ENCODE measurements around the gene NT5DC3.
"Not testable (repeated sequence)": the region's sequence is repeated elsewhere in the genome, so short reads cannot be mapped to it uniquely, and the experiment has no call there.

Gene NT5DC3

GRCh38 chr12:103830730-103831320 lies 10.2 kb downstream of the NT5DC3 start:
- no peak for DNase-seq

GRCh38 chr12:103830025-103830725 lies 10.9 kb downstream of the NT5DC3 start:
- DNase-seq, result no peak

DNA sequence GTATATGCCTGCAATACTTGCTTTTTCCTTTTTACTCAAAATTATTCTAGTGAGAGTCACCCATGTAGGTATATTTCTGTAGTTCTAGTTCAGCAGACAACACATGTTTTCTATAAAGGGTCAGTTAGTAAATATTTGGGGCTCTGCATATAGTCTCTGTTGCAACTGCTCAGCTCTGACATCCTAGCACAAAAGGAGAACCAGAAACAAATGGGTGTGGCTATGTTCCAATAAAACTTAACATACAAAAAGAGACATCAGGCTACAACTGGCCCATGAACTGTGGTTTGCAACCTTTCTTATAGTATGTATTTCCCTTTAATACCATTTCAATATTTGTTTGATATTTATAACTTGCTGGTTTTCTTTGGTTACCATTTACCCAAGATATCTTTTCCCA lies 11.9 kb downstream of the NT5DC3 start:
- no peak for DNase-seq

DNA sequence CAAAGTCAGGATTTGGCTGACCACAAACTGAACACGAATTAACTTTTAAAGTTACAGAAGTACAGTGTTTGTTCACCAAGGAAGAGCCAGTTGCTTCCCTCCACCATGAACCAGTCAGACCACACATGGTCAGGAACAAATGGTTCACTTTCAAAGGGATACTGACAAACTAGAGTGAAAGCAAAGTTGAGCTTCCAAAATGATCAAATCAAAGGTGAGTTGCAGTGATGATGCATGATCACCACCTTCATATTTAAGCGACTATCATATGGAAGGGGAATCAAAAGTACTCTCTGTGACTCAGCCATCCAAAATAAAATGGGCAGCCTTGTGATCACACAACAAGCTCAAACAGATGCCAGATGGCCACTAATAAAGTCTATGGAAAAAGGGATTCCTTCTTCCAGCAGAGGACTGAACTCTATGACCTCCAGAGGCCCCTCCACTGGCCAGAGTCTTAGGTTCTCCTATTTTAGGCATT lies 13.1 kb downstream of the NT5DC3 start:
- DNase-seq, result no peak

- no peak for DNase-seq
These were observed 16.2 kb downstream of the NT5DC3 start for GRCh38 chr12:103824845-103825244.

GRCh38 chr12:103824290-103824689 lies 16.7 kb downstream of the NT5DC3 start:
- DNase-seq, result no peak

DNA sequence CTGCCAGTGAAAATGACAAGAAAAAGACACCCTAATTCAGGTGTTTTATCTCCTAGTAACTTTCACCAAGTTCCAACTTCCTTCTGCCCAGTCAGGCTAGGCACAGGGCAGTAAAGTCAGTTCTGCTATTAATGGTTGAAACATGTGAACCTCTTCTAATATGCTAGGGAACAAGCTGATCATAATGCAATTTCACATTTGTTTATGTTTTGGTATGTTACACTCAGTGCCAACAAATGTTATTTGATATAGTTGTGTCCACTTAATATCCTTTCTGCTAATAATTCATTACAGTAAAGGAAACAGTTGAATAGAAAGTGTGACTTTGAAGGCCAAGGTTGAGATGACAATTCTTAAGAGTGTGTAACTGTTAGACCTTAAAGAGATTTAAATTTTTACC lies 17.2 kb downstream of the NT5DC3 start:
- no peak for DNase-seq

GRCh38 chr12:103821773-103822172 lies 19.3 kb downstream of the NT5DC3 start:
- DNase-seq, result no peak

- no peak for DNase-seq
These were observed 20.0 kb downstream of the NT5DC3 start for GRCh38 chr12:103820881-103821489.

GRCh38 chr12:103820361-103820760 lies 20.7 kb downstream of the NT5DC3 start:
- DNase-seq, result no peak

DNA sequence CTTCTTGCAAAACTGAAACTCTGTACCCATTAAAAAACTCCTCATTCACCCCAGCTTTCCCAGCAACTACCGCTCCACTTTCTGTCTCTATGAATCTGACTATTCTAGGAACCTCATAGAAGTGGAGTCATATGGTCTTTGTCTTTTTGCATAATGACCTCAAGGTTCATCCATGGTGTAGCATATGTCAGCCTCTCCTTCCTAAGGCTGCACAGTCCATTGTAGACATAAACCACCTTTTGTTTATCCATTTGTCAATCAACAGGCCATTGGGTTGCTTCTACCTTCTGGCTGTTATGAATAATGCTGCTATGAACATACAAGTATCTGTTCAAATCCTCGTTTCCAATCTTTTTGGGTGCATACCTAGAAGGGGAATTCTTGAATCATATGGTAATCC lies 21.1 kb downstream of the NT5DC3 start:
- no peak for DNase-seq

DNA sequence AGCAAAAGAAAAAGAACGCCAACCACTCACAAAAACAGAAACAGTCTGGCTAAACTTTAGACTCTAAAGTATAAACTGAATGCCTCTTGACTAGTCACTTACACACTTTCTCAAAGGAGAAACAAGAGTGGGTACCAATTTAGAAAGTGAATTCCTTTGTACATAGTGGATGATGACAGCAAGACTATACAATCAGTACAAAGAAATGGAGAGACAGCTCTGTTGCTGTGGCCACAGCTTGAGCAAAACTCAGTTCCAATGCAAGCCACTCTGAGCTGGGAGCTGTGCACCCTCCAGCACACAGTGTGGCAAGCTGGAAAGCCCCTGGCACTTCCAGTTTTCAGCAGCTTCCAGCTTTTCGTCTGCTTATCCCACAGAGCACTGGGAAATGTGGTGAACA lies 21.7 kb downstream of the NT5DC3 start:
- no peak for DNase-seq

GRCh38 chr12:103817791-103818190 lies 23.2 kb downstream of the NT5DC3 start:
- no peak for DNase-seq

DNA sequence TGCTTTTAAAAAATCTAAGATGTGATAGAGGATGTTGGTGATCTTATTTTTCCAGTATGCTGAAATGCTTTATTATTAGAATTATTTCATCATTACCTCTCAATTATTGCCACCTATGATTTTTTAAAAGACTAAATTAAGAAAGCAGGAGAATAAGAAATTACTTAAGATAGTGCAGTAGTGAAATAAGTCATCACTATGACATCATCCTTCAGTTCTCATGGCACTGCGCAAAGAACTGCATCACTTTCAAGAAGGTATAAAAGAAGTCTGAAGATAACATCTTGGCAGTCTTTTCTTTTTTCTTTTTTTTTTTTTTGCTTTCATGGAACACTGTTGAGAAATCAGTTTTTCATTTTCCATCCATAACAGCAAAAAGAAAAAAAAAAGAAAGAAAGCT lies 24.4 kb downstream of the NT5DC3 start:
- DNase-seq, result no peak

DNA sequence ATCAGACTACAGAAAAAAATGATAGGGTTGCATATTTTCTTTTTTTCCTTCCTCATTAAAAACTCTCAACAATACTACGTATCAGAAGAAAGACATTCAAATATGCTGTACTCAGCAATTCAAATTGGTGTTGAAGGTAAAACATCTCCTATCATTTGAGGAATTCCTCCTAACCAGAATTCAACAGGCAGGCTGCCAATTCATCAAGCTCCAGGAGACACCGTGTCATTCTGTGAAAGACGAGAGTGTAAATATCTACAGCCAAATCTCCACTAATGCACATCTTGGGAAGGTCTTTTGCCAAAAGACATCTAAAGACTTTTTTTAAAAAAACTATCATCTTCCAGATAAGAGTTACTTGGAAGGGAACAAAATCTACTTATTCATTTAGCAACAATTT lies 26.6 kb downstream of the NT5DC3 start:
- DNase-seq, result no peak

- no peak for DNase-seq
These were observed 27.1 kb downstream of the NT5DC3 start for GRCh38 chr12:103813949-103814348.

- no peak for DNase-seq
These were observed 27.6 kb downstream of the NT5DC3 start for GRCh38 chr12:103813426-103813825.

DNA sequence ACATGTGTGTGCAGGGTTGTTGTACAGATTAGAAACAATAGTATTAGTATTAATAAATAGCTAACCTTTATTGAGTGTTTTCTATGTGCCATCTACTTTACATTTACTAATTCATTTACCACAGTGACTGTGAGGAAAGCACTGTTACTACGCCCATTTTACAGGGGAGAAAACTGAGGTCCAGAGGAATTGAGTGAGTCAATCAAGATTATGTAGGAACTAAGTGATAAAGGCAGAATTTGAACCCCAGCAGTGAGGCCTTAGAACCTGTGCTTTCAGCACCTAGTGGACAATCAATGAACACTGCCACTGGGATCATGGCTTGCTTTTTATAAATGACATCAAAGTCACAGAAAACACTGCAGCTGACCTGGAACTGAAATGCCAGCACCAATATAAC lies 28.2 kb downstream of the NT5DC3 start:
- DNase-seq, result no peak

DNA sequence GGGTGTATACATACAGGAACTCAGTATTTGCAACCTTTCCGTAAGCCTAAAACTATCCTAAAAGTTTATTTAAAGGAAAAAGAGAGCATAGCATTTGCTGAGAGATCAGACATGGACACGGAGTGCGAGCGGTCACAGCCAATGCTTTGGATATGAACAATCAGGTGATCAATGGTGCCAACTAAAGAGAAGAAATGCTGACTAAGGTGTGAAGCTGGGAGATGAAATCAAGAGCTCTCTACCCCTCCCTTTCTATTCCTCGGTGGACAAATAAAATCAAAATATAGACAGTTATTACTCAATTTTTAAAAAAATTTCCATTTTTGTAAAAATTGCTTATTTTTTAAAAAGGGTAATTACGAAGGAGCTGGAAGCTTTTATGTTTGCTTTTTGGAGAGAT lies 29.2 kb downstream of the NT5DC3 start:
- DNase-seq, result no peak

DNA sequence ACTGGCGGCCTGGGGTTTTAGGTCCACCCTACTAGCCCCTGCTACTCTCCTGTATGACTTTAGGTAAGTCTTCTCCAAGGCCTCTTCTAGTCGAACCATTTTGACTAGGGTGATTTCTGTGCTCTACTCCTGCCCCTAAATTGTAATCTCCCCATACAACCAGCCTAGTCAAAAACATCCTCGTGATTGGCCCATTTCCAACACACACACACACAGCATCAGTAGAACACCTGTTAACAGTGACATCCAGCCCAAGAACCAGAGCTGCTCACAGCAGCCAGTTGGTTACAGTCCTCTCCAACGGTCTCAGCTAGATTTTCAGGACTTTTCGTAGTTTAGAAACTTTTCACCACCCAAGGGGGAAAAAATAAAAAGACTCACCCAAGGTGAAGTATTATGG lies 30.9 kb downstream of the NT5DC3 start:
- DNase-seq, result no peak

DNA sequence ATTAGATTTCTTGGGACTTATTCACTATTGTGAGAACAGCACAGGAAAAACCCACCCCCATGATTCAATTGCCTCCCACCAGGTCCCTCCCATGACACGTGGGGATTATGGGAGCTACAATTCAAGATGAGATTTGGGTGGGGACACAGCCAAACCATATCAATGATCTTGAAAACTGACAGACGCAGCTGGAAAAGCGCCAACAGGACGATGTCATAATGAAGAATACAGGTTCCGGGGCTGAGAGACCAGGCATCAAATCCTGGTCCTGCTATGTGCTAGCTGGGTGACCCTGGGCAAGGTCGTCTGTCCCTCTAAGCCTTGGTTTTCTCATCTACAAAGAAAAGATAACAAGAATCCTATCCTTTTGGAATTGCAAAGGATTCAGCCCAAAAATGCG lies 31.4 kb downstream of the NT5DC3 start:
- DNase-seq, result not testable (repeated sequence)

DNA sequence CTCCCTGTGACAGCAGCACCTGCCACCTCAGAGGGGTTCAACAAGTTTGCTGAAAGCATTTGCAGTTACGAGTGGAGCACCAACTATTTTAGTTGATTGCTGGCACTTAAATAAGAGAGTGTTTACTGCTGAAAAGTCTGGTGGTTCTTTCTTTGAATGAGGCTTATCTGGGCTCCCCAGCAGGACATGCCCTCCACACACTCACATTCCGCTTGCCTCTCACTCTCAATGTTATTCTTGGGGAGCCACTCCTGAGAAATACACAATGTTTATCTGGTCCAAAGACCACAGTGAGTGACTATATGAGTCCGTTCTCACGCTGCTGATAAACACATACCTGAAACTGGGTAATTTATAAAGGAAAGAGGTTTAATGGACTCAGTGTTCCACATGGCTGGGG lies 31.9 kb downstream of the NT5DC3 start:
- no peak for DNase-seq

- no peak for DNase-seq
These were observed 32.7 kb downstream of the NT5DC3 start for GRCh38 chr12:103808239-103808880.

Measured in stimulated activated CD4-positive, alpha-beta T cell treated with anti-CD3 and anti-CD28 coated beads, Interleukin-15, amount 100 ng/mL, for 24 hours (primary cell).